K562 (cell line): ENCODE results near the gene UBE3B. TPM values are rescaled to one million over a fixed set of nuclear protein-coding genes. Genes with fewer than 3 reads are reported as not detected.

Experiments
- CREB3 ChIP-seq: fragments of 450-650 bp; conservative IDR thresholded peaks from 2 replicates; pipeline ENCODE4 v1.6.1; 2016; ENCODE audit warnings: missing genetic modification characterization, low read depth, mild to moderate bottlenecking, missing compliant biosample characterization, moderate library complexity
- ETV6 ChIP-seq, 3 experiments: fragments of 150-350 bp in 1 of 3; sonication (generic) in 1 of 3; formaldehyde crosslinking in 1 of 3; IDR thresholded peaks; 2 replicates each; pipeline versions ENCODE4 v1.6.1 to v1.8.0; 2014 to 2022; ENCODE audit warnings: borderline replicate concordance in 2 of 3, low read depth in 2 of 3, antibody characterized with exemption in 1 of 3, low read length in 1 of 3, mild to moderate bottlenecking in 1 of 3, missing genetic modification reagents in 1 of 3
- FOXK1 ChIP-seq: sonication (generic); formaldehyde crosslinking; IDR thresholded peaks from 2 replicates; pipeline ENCODE4 v1.8.0; 2022; ENCODE audit warnings: missing genetic modification reagents, mild to moderate bottlenecking, borderline replicate concordance
- HMBOX1 ChIP-seq: sonication (generic); IDR thresholded peaks from 2 replicates; pipeline ENCODE4 v1.6.1; 2016
- NR2C1 ChIP-seq, 2 experiments: fragments of 450-650 bp; IDR thresholded peaks; 2 replicates each; pipeline ENCODE4 v1.6.1; 2017; ENCODE audit warnings: mild to moderate bottlenecking in 2 of 2, antibody characterized with exemption in 1 of 2, inconsistent platforms in 1 of 2, missing compliant biosample characterization in 1 of 2, missing genetic modification characterization in 1 of 2
- PBX2 ChIP-seq, 2 experiments: IDR thresholded peaks in 1 of 2; conservative IDR thresholded peaks in 1 of 2; 2 replicates each; pipeline ENCODE4 v1.6.1; 2016; ENCODE audit warnings: low read depth in 2 of 2, mild to moderate bottlenecking in 1 of 2, missing compliant biosample characterization in 1 of 2, missing genetic modification characterization in 1 of 2, moderate library complexity in 1 of 2
- TAL1 ChIP-seq: fragments of 450-650 bp; IDR thresholded peaks from 2 replicates; pipeline ENCODE4 v1.6.1; 2016; ENCODE audit warnings: mild to moderate bottlenecking
- TEAD4 ChIP-seq, 2 experiments: sonication (generic) in 1 of 2; formaldehyde crosslinking in 1 of 2; IDR thresholded peaks; 2 replicates each; pipeline versions ENCODE4 v1.6.1 to v1.8.0; 2012 to 2022; ENCODE audit warnings: borderline replicate concordance in 1 of 2, inconsistent platforms in 1 of 2, low read length in 1 of 2, mild to moderate bottlenecking in 1 of 2, missing genetic modification reagents in 1 of 2
- polyA plus RNA-seq, 8 experiments: library from polyadenylated mRNA; depleted of rRNA in 4 of 8; stranded (reverse) in 5 of 8; unstranded in 3 of 8; fragments of >200 nt; fragmentation: Nextera tagmentation in 2 of 8; fragmentation: Illumina TruSeq in 1 of 8; extraction: Ambion mirVana in 2 of 8; extraction: Trizol in 1 of 8; gene quantifications; 2 replicates each; pipeline versions ENCODE4 v1.2.1 to v1.2.3, GENCODE V29; 2011 to 2014; ENCODE audit warnings: inconsistent platforms in 1 of 8, missing spikeins in 1 of 8
- total RNA-seq, 7 experiments: library from RNA; depleted of rRNA in 6 of 7; stranded (reverse); fragments of >200 nt in 6 of 7; fragmentation: Illumina TruSeq in 2 of 7; extraction: Trizol in 2 of 7; gene quantifications; 2 replicates each; pipeline versions ENCODE4 v1.2.1 to v1.2.3, GENCODE V29; 2011 to 2021; ENCODE audit warnings: low replicate concordance in 1 of 7

The UBE3B gene
- total and polyA plus RNA-seq, 9 of the 15 experiments (the other 6 are each of a cell fraction or from before 2014, with no cell fraction given) = 7.6 to 23.6 (median 15.5) TPM

- TF ChIP-seq PBX2 (CRISPR knock-in tag; IDR thresholded peaks at IDR 0.05; ENCODE audit: low read depth) (no peak), PBX2 (tag; conservative IDR thresholded peaks at IDR 0.05; ENCODE audit: low read depth) (no peak; the same call in 1 of the 2 replicates), TEAD4 (IDR thresholded peaks at IDR 0.05; ENCODE audit: low read length) (peak; percentile 74), TEAD4 (CRISPR knock-in tag; IDR thresholded peaks at IDR 0.05; ENCODE audit: borderline replicate concordance) (no peak), FOXK1 (CRISPR knock-in tag) (peak; percentile 70), HMBOX1 (peak; percentile 61; the same call in 1 of the 2 replicates), ETV6 (IDR thresholded peaks at IDR 0.05; ENCODE audit: borderline replicate concordance in 1 of 2, low read depth in 2 of 2, low read length in 1 of 2) (peak; percentile 18 to 92; a peak in 3 of 4 replicates), ETV6 (CRISPR knock-in tag; IDR thresholded peaks at IDR 0.05; ENCODE audit: borderline replicate concordance) (no peak), NR2C1 (IDR thresholded peaks at IDR 0.05) (peak; percentile 93), NR2C1 (tag; IDR thresholded peaks at IDR 0.05) (peak; percentile 96), CREB3 (tag) (peak; percentile 71; the same call in 1 of the 2 replicates), TAL1 (peak; percentile 27; the same call in 1 of the 2 replicates)
- TF ChIP-seq, all 486 proteins: peak for 106
Observed at GRCh38 chr12:109461049-109461845, 16.2 kb upstream of the UBE3B start (continued).
